Measurements from ENCODE around the gene SATB1. TPM values are rescaled to one million over a fixed set of nuclear protein-coding genes. Genes with fewer than 3 reads are reported as not detected.

The SATB1 gene
- total and polyA plus RNA-seq, 2 donors (not counting 1 experiment from before 2014, with no cell fraction given) = 17.2 to 18.7 TPM

DNA sequence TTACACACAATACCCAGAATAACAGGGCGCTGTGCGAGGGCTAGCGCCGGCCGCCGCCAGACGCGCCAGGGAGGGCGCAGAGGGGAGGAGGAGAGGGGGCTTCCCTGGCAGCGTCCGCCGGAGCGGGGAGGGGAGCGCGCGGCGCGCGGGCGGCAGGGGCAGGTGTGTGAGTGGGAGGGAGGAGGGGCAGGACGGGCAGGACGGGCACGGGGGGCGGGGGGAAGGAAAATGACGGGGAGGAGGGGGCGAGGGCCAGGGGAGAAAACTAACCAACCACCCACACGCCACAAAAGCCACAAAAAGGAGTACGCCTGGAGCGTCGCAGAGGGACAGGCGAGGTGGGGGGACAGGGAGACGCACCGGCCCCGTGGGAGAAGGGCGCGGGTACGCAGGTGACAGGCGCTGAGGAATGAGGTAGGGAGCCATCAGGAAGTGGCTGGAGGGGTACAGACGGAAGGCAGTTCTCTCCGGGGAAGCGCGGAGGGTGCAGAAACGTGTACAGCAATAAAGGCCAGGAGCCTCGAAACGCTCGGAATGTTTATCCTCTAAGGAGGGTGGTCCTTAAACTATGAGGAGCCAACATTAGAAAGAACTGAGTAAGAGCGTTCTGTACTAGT lies 610 bp upstream of the SATB1 start:
- Histone ChIP-seq H3K36me3 (ENCODE audit: control insufficient read depth, insufficient read depth, low read length) (no peaks in the 10 kb centered on the region), H3K9me3 (ENCODE audit: control insufficient read depth, insufficient read depth, low read depth, low read length) (no peaks in the 10 kb centered on the region), H3K4me3 (replicated peaks in 1 of 4; ENCODE audit: control extremely low read depth in 1 of 4, insufficient read depth in 1 of 4, low read depth in 3 of 4, low read length in 4 of 4) (peak overlapping the region; percentile 43 to 84 (median 72)), H3K4me2 (ENCODE audit: extremely low read depth, insufficient read depth, low read length) (peak overlapping the region; percentile 83), H3K27me3 (ENCODE audit: control insufficient read depth, insufficient read depth, low read length) (no peaks in the 10 kb centered on the region), H3K27ac (ENCODE audit: insufficient read depth, low read length) (no peak overlapping the region), H4K20me1 (ENCODE audit: control insufficient read depth, extremely low read depth, insufficient read depth, low read length) (no peaks in the 10 kb centered on the region), H3K9ac (ENCODE audit: insufficient read depth, low read length) (no peak overlapping the region), H3K4me1 (ENCODE audit: control insufficient read depth, extremely low read depth, insufficient read depth, low read length) (peaks cover 2% of the 10 kb centered on the region), H3K79me2 (ENCODE audit: control insufficient read depth, insufficient read depth, low read length) (no peaks in the 10 kb centered on the region), H2AFZ (ENCODE audit: low read length) (peak overlapping the region; percentile 63)
- TF ChIP-seq CTCF (conservative IDR thresholded peaks at IDR 0.05 in 1 of 2, IDR thresholded peaks at IDR 0.05 in 1 of 2; ENCODE audit: low read depth in 1 of 2, low read length in 2 of 2) (no peak), EZH2 (IDR thresholded peaks at IDR 0.05; ENCODE audit: low read length, missing control alignments) (peak; percentile 55)
- DNase-seq (ENCODE audit: low read depth in 2 of 2) = no peak

DNA sequence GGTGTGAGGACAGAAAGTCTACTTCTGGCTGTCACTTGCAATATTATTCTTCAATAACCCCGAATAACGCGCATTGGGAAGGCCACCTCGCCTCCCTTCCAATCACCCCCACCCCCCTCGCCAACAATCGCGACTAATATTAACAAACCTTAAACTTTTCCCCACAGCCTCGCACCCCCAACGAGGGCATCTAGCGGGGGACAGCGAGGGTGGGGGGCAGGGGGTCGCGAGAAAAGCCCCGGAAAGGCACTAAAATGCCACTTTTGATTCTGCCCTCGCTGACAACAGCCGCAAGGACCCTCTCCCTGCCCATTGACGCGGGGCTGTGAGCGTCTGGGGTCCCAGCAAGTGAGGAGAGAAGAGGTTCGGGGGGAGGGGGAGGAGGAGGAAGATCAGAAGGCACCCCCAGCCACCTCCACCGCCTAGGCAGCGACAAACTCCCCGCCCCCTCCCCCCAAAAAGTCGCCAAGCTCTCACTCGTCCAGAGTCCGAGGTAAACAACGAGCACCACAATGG lies 868 bp downstream of the SATB1 start:
- Histone ChIP-seq H3K9ac (ENCODE audit: insufficient read depth, low read length) (peak overlapping the region; percentile 61), H3K79me2 (ENCODE audit: control insufficient read depth, insufficient read depth, low read length) (no peaks in the 10 kb centered on the region), H3K4me3 (replicated peaks in 1 of 4; ENCODE audit: control extremely low read depth in 1 of 4, insufficient read depth in 1 of 4, low read depth in 3 of 4, low read length in 4 of 4) (peak overlapping the region; percentile 79 to 89 (median 82)), H3K36me3 (ENCODE audit: control insufficient read depth, insufficient read depth, low read length) (no peaks in the 10 kb centered on the region), H2AFZ (ENCODE audit: low read length) (peak overlapping the region; percentile 87), H3K9me3 (ENCODE audit: control insufficient read depth, insufficient read depth, low read depth, low read length) (no peaks in the 10 kb centered on the region), H3K4me2 (ENCODE audit: extremely low read depth, insufficient read depth, low read length) (peak overlapping the region; percentile 81), H3K27me3 (ENCODE audit: control insufficient read depth, insufficient read depth, low read length) (no peaks in the 10 kb centered on the region), H3K27ac (ENCODE audit: insufficient read depth, low read length) (peak overlapping the region; percentile 27), H3K4me1 (ENCODE audit: control insufficient read depth, extremely low read depth, insufficient read depth, low read length) (peaks cover 2% of the 10 kb centered on the region), H4K20me1 (ENCODE audit: control insufficient read depth, extremely low read depth, insufficient read depth, low read length) (no peaks in the 10 kb centered on the region)
- DNase-seq (ENCODE audit: low read depth in 2 of 2) = no peak
- TF ChIP-seq CTCF (conservative IDR thresholded peaks at IDR 0.05 in 1 of 2, IDR thresholded peaks at IDR 0.05 in 1 of 2; ENCODE audit: low read depth in 1 of 2, low read length in 2 of 2) = no peak
- no peak for TF ChIP-seq EZH2 (IDR thresholded peaks at IDR 0.05; ENCODE audit: low read length, missing control alignments)

DNA sequence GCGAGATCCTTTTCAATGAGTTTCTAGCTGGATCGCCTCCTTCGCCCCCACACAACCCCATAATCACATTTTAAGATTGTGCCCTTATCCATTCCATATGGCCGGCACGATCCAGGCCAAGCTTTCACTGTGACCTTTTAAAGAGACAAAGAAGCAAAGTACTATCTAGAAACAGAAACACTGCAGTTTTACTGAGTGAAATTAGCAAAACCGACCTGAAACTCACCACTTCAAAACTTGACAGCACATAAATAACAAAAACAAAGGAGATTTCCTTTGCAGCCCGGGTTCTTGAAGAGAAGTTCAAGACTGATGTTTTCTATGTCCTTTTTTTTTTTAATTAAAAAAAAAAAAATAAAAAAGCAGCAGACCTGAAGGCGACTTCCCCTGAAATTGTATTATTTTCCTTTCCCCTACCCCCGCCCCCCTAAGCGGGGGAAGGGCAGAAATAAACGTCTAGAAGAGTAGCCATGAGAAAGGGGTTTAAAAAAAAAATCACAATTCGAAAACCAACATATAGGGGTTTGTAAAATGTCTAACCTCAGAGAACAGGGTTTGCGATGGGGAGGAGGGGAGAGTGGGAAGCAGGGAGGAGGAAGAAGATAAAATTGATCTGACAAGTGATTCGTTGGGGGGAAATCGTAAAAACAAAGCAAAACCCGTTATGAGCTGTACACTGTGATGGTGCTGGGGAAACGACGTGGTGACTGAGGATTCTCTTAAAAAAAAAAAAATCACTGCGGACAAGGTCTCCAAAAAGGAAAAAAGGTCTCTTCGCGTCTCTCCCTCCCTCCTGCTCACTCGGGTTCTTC lies 1.5 kb downstream of the SATB1 start:
- DNase-seq (ENCODE audit: low read depth in 2 of 2) = peak; percentile 66 to 67
- no peaks in the 10 kb centered on the region for H3K27me3 ChIP-seq (ENCODE audit: control insufficient read depth, insufficient read depth, low read length)
- no peaks in the 10 kb centered on the region for H3K79me2 ChIP-seq (ENCODE audit: control insufficient read depth, insufficient read depth, low read length)
- H2AFZ ChIP-seq (ENCODE audit: low read length) = peak overlapping the region; percentile 87
- H3K27ac ChIP-seq (ENCODE audit: insufficient read depth, low read length) = no peak overlapping the region
- TF ChIP-seq CTCF (conservative IDR thresholded peaks at IDR 0.05 in 1 of 2, IDR thresholded peaks at IDR 0.05 in 1 of 2; ENCODE audit: low read depth in 1 of 2, low read length in 2 of 2) (no peak), EZH2 (IDR thresholded peaks at IDR 0.05; ENCODE audit: low read length, missing control alignments) (no peak)
- peak overlapping the region; percentile 79 to 89 (median 82) for H3K4me3 ChIP-seq (replicated peaks in 1 of 4; ENCODE audit: control extremely low read depth in 1 of 4, insufficient read depth in 1 of 4, low read depth in 3 of 4, low read length in 4 of 4)
- no peaks in the 10 kb centered on the region for H3K9me3 ChIP-seq (ENCODE audit: control insufficient read depth, insufficient read depth, low read depth, low read length)
- H3K36me3 ChIP-seq (ENCODE audit: control insufficient read depth, insufficient read depth, low read length) = no peaks in the 10 kb centered on the region
- H3K9ac ChIP-seq (ENCODE audit: insufficient read depth, low read length) = no peak overlapping the region
- H3K4me1 ChIP-seq (ENCODE audit: control insufficient read depth, extremely low read depth, insufficient read depth, low read length) = peaks cover 2% of the 10 kb centered on the region
- H4K20me1 ChIP-seq (ENCODE audit: control insufficient read depth, extremely low read depth, insufficient read depth, low read length) = no peaks in the 10 kb centered on the region
- peak overlapping the region; percentile 81 for H3K4me2 ChIP-seq (ENCODE audit: extremely low read depth, insufficient read depth, low read length)
